Cardiac fibroblast (primary cell): Measurements from ENCODE around the gene MED28.
A peak's percentile ranks its signal among the peaks of the same experiment; 100 is the strongest.

Experiments
- DNase-seq, 2 donors: peaks; one replicate each; pipeline versions ENCODE4 v3.0.0 to v3.0.0-alpha.2; 2010; ENCODE audit warnings: low read depth in 2 of 2
- H3K4me3 ChIP-seq, 2 donors: replicated peaks in 1 of 2; 1 replicate in 1 of 2; 2 replicates in 1 of 2; pipeline ENCODE4 v1.5.1; 2011; ENCODE audit warnings: low read depth in 2 of 2, low read length in 2 of 2, mild to moderate bottlenecking in 2 of 2, moderate library complexity in 1 of 2
- CTCF ChIP-seq: IDR thresholded peaks from one replicate; pipeline ENCODE4 v1.5.1; 2011; ENCODE audit warnings: low read depth, mild to moderate bottlenecking, low read length, inconsistent platforms

MED28 gene

GRCh38 chr4:17587094-17587822 is 27.2 kb upstream of the MED28 start:
- H3K4me3 ChIP-seq = no peak overlapping the region
- no peak for DNase-seq
- no peak for TF ChIP-seq CTCF

- no peak overlapping the region for H3K4me3 ChIP-seq
- DNase-seq = no peak
- TF ChIP-seq CTCF = no peak
Measured at GRCh38 chr4:17589355-17589754, 25.1 kb upstream of the MED28 start.

GRCh38 chr4:17595471-17596005 is 18.9 kb upstream of the MED28 start:
- TF ChIP-seq CTCF = no peak
- no peak for DNase-seq
- H3K4me3 ChIP-seq = no peak overlapping the region

- peak in 1 of 2 donors; percentile 23 for DNase-seq
- TF ChIP-seq CTCF = peak; percentile 47
- H3K4me3 ChIP-seq = no peak overlapping the region
Measured at GRCh38 chr4:17597517-17597916, 16.9 kb upstream of the MED28 start.

- no peak overlapping the region for H3K4me3 ChIP-seq
- DNase-seq = no peak
- TF ChIP-seq CTCF = no peak
Measured at GRCh38 chr4:17599826-17600225, 14.6 kb upstream of the MED28 start.

GRCh38 chr4:17605236-17605635 is 9.2 kb upstream of the MED28 start:
- H3K4me3 ChIP-seq = no peak overlapping the region

More at GRCh38 chr4:17605236-17605635, 9.2 kb upstream of the MED28 start:
- DNase-seq = no peak
- no peak for TF ChIP-seq CTCF
